WTC11 (cell line): ENCODE measurements around the gene CFAP77. TPM values are rescaled to one million over a fixed set of nuclear protein-coding genes. Genes with fewer than 3 reads are reported as not detected.

ENCODE experiments used
- ATAC-seq: fragments of 200-7000 bp; cut with Tn5 transposase; 2 replicates; pipeline ENCODE4 v1.10.0; 2021; ENCODE audit warnings: mild to moderate bottlenecking, moderate library complexity
- CTCF ChIA-PET: fragments of 300-600 bp; sonication (Branson Sonifier 250); formaldehyde crosslinking; loops from one replicate; lab custom pipeline; 2021; ENCODE audit warnings: antibody characterized with exemption; lab: Charles Lee
- POLR2A ChIA-PET: fragments of 350-600 bp; sonication (Branson Sonifier 250); formaldehyde crosslinking; loops from one replicate; lab custom pipeline; 2021; ENCODE audit warnings: antibody characterized with exemption; lab: Charles Lee
- DNase-seq: peaks from one replicate; pipeline ENCODE4 v3.0.0; 2021; ENCODE audit warnings: low spot score
- H3K27ac Mint-ChIP-seq: 2 replicates; pipeline ENCODE4 v1.8.0; 2021; ENCODE audit warnings: mixed read lengths
- H3K27me3 Mint-ChIP-seq: 2 replicates; pipeline ENCODE4 v1.8.0; 2021; ENCODE audit warnings: low read depth, mild to moderate bottlenecking, moderate library complexity, mixed read lengths
- H3K36me3 Mint-ChIP-seq: 2 replicates; pipeline ENCODE4 v1.8.0; 2021; ENCODE audit warnings: mixed read lengths
- H3K4me1 Mint-ChIP-seq: 2 replicates; pipeline ENCODE4 v1.8.0; 2022; ENCODE audit warnings: mixed read lengths
- H3K4me3 Mint-ChIP-seq: 2 replicates; pipeline ENCODE4 v1.8.0; 2021; ENCODE audit warnings: mild to moderate bottlenecking, moderate library complexity, mixed read lengths
- H3K9me3 Mint-ChIP-seq: 2 replicates; pipeline ENCODE4 v1.8.0; 2021; ENCODE audit warnings: mixed read lengths
- HMGA2 ChIP-seq: fragments of 250-450 bp; sonication (Bioruptor Pico); IDR thresholded peaks from 2 replicates; pipeline ENCODE4 v1.4.0; 2021; ENCODE audit warnings: mild to moderate bottlenecking, moderate library complexity
- MYBL2 ChIP-seq: sonication (generic); formaldehyde crosslinking; IDR thresholded peaks from 2 replicates; pipeline ENCODE4 v1.8.1; 2023; ENCODE audit warnings: mild to moderate bottlenecking, moderate library complexity, missing genetic modification reagents
- NFATC4 ChIP-seq: fragments of 250-450 bp; sonication (Bioruptor Pico); IDR thresholded peaks from 2 replicates; pipeline ENCODE4 v1.9.0; 2021; ENCODE audit warnings: mild to moderate bottlenecking
- NR2C2 ChIP-seq: sonication (generic); formaldehyde crosslinking; IDR thresholded peaks from 2 replicates; pipeline ENCODE4 v1.8.0; 2022; ENCODE audit warnings: mild to moderate bottlenecking, missing genetic modification reagents
- NR3C1 ChIP-seq: sonication (generic); formaldehyde crosslinking; conservative IDR thresholded peaks from 2 replicates; pipeline ENCODE4 v1.8.1; 2023; ENCODE audit warnings: low read depth, mild to moderate bottlenecking, missing genetic modification reagents
- RELA ChIP-seq: sonication (generic); formaldehyde crosslinking; IDR thresholded peaks from 2 replicates; pipeline ENCODE4 v1.8.1; 2022; ENCODE audit warnings: missing genetic modification reagents, mild to moderate bottlenecking, borderline replicate concordance
- ZNF416 ChIP-seq: fragments of 250-450 bp; sonication (Bioruptor Pico); IDR thresholded peaks from 2 replicates; pipeline ENCODE4 v1.9.0; 2021; ENCODE audit warnings: mild to moderate bottlenecking, inconsistent platforms
- total RNA-seq: library from RNA; stranded (reverse); gene quantifications from 3 replicates; pipeline ENCODE4 v1.2.3, GENCODE V29; 2021
- TF ChIP-seq, protein P1 (sequence below): fragments of 250-450 bp; sonication (Bioruptor Pico); IDR thresholded peaks from 2 replicates; pipeline ENCODE4 v1.9.0; 2021; ENCODE audit warnings: mild to moderate bottlenecking, borderline replicate concordance
- TF ChIP-seq, protein P2 (sequence below): sonication (generic); formaldehyde crosslinking; IDR thresholded peaks from 2 replicates; pipeline ENCODE4 v1.8.1; 2022; ENCODE audit warnings: mild to moderate bottlenecking, moderate library complexity, missing genetic modification reagents
- TF ChIP-seq, protein P3 (sequence below): sonication (generic); formaldehyde crosslinking; IDR thresholded peaks from 2 replicates; pipeline ENCODE4 v1.8.1; 2023; ENCODE audit warnings: mild to moderate bottlenecking, missing genetic modification reagents, moderate library complexity
- TF ChIP-seq, protein P4 (sequence below): fragments of 250-450 bp; sonication (Bioruptor Pico); conservative IDR thresholded peaks from 2 replicates; pipeline ENCODE4 v1.9.0; 2021; ENCODE audit warnings: mild to moderate bottlenecking
- TF ChIP-seq, protein P5 (sequence below): sonication (generic); formaldehyde crosslinking; IDR thresholded peaks from 2 replicates; pipeline ENCODE4 v1.8.0; 2022; ENCODE audit warnings: mild to moderate bottlenecking, missing genetic modification reagents
- TF ChIP-seq, protein P6 (sequence below): sonication (generic); formaldehyde crosslinking; IDR thresholded peaks from 2 replicates; pipeline ENCODE4 v1.8.1; 2022; ENCODE audit warnings: mild to moderate bottlenecking, missing genetic modification reagents, moderate library complexity, borderline replicate concordance
- TF ChIP-seq, protein P7 (sequence below): sonication (generic); formaldehyde crosslinking; IDR thresholded peaks from 2 replicates; pipeline ENCODE4 v1.8.1; 2022; ENCODE audit warnings: low read depth, missing genetic modification reagents, borderline replicate concordance

The CFAP77 gene
- total RNA-seq, 1 experiment from 2014 or later = 1.2 TPM

DNA sequence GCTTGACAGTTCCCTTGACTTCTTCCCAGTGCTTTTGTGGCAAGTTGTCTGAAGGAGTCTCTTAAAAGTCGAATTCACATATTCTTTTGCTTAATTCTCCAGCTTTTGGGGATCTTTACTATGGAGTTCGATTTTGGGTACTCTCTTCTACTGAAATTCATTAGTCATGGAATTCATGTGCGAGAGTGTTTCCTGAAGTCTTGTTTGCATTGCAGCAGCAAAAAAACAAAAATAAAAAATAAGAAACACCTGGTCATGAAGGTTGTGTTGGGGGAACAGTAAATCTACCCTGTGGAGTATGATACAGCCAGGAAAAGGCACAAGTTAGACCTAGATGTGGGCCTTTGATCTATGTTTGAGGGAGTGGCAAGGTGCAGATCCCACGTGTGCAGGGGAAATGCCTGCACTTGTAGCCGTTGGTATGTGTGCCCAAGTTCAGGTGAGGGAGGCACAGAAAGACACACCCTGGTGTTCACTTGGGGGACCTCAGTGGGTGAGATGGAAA lies 55.2 kb downstream of the CFAP77 start:
- 0 out of 2 replicates have a peak, but pooled peaks cover 6% of the 10 kb centered on the region for H3K9me3 Mint-ChIP-seq
- ChIA-PET POLR2A (interaction anchor here (0.7 kb wide), 1 partner anchor 9 kb away, joined by 6 read pairs; no protein-coding TSS in a partner anchor), CTCF (interaction anchor here (0.7 kb wide), 3 partner anchors 18 to 55 kb away, joined by 3 to 5 read pairs (median 3); no protein-coding TSS in a partner anchor)
- no peak overlapping the region for H3K27ac Mint-ChIP-seq
- DNase-seq = no peak
- H3K4me1 Mint-ChIP-seq = no peaks in the 10 kb centered on the region
- no peaks in the 10 kb centered on the region for H3K36me3 Mint-ChIP-seq
- TF ChIP-seq, protein P1, sequence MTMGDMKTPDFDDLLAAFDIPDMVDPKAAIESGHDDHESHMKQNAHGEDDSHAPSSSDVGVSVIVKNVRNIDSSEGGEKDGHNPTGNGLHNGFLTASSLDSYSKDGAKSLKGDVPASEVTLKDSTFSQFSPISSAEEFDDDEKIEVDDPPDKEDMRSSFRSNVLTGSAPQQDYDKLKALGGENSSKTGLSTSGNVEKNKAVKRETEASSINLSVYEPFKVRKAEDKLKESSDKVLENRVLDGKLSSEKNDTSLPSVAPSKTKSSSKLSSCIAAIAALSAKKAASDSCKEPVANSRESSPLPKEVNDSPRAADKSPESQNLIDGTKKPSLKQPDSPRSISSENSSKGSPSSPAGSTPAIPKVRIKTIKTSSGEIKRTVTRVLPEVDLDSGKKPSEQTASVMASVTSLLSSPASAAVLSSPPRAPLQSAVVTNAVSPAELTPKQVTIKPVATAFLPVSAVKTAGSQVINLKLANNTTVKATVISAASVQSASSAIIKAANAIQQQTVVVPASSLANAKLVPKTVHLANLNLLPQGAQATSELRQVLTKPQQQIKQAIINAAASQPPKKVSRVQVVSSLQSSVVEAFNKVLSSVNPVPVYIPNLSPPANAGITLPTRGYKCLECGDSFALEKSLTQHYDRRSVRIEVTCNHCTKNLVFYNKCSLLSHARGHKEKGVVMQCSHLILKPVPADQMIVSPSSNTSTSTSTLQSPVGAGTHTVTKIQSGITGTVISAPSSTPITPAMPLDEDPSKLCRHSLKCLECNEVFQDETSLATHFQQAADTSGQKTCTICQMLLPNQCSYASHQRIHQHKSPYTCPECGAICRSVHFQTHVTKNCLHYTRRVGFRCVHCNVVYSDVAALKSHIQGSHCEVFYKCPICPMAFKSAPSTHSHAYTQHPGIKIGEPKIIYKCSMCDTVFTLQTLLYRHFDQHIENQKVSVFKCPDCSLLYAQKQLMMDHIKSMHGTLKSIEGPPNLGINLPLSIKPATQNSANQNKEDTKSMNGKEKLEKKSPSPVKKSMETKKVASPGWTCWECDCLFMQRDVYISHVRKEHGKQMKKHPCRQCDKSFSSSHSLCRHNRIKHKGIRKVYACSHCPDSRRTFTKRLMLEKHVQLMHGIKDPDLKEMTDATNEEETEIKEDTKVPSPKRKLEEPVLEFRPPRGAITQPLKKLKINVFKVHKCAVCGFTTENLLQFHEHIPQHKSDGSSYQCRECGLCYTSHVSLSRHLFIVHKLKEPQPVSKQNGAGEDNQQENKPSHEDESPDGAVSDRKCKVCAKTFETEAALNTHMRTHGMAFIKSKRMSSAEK (CRISPR knock-in tag) = no peak
- TF ChIP-seq, protein P2, sequence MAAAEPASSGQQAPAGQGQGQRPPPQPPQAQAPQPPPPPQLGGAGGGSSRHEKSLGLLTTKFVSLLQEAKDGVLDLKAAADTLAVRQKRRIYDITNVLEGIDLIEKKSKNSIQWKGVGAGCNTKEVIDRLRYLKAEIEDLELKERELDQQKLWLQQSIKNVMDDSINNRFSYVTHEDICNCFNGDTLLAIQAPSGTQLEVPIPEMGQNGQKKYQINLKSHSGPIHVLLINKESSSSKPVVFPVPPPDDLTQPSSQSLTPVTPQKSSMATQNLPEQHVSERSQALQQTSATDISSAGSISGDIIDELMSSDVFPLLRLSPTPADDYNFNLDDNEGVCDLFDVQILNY (CRISPR knock-in tag) = no peak
- TF ChIP-seq, protein P3, sequence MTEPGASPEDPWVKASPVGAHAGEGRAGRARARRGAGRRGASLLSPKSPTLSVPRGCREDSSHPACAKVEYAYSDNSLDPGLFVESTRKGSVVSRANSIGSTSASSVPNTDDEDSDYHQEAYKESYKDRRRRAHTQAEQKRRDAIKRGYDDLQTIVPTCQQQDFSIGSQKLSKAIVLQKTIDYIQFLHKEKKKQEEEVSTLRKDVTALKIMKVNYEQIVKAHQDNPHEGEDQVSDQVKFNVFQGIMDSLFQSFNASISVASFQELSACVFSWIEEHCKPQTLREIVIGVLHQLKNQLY = no peak
- no peak for TF ChIP-seq RELA (CRISPR knock-in tag)
- TF ChIP-seq HMGA2 (CRISPR knock-in tag) = no peak
- TF ChIP-seq NR2C2 (CRISPR knock-in tag) = no peak
- TF ChIP-seq, protein P4, sequence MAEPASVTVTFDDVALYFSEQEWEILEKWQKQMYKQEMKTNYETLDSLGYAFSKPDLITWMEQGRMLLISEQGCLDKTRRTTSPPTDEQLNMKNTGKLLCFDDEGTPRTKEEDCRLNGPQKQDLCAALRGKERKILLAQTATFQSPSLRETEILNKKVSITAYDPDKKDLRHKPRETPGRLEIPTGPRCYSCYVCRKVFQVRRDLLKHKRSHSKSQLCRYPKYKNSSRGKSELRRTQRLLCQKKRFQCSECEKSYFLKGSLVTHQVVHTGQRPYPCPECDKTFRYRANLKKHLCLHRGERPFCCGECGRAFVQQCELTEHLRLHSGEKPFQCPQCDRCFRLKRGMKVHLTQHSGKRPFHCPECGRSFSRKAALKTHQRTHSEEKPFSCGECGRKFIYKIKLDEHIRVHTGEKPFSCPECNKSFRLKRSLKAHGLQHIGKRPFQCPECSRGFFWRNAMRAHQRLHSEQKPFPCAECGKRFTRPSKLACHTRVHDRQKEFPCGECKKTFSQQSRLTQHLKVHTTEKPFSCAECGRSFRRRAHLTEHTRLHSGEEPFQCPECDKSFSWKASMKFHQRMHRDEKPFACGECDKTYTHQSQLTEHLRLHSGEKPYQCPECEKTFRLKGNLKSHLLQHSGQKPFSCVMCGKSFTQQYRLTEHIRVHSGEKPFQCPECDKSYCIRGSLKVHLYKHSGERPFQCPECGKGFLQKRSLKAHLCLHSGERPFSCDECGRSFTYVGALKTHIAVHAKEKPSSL = no peak
- TF ChIP-seq NR3C1 = no peak
- TF ChIP-seq NFATC4 (CRISPR knock-in tag) = no peak
- TF ChIP-seq, protein P5, sequence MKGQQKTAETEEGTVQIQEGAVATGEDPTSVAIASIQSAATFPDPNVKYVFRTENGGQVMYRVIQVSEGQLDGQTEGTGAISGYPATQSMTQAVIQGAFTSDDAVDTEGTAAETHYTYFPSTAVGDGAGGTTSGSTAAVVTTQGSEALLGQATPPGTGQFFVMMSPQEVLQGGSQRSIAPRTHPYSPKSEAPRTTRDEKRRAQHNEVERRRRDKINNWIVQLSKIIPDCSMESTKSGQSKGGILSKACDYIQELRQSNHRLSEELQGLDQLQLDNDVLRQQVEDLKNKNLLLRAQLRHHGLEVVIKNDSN = no peak
- no peak for TF ChIP-seq ZNF416 (CRISPR knock-in tag)
- TF ChIP-seq, protein P6, sequence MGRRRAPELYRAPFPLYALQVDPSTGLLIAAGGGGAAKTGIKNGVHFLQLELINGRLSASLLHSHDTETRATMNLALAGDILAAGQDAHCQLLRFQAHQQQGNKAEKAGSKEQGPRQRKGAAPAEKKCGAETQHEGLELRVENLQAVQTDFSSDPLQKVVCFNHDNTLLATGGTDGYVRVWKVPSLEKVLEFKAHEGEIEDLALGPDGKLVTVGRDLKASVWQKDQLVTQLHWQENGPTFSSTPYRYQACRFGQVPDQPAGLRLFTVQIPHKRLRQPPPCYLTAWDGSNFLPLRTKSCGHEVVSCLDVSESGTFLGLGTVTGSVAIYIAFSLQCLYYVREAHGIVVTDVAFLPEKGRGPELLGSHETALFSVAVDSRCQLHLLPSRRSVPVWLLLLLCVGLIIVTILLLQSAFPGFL (CRISPR knock-in tag) = no peak
- no peak for TF ChIP-seq MYBL2
- TF ChIP-seq, protein P7, sequence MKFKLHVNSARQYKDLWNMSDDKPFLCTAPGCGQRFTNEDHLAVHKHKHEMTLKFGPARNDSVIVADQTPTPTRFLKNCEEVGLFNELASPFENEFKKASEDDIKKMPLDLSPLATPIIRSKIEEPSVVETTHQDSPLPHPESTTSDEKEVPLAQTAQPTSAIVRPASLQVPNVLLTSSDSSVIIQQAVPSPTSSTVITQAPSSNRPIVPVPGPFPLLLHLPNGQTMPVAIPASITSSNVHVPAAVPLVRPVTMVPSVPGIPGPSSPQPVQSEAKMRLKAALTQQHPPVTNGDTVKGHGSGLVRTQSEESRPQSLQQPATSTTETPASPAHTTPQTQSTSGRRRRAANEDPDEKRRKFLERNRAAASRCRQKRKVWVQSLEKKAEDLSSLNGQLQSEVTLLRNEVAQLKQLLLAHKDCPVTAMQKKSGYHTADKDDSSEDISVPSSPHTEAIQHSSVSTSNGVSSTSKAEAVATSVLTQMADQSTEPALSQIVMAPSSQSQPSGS (CRISPR knock-in tag) = no peak
- ATAC-seq = no peak
- H3K27me3 Mint-ChIP-seq = no peaks in the 10 kb centered on the region
- no peak overlapping the region for H3K4me3 Mint-ChIP-seq
